WERI-Rb-1 (cell line): ENCODE measurements around the gene TMX4.

ENCODE experiments used
- DNase-seq: peaks from one replicate; pipeline ENCODE4 v3.0.0-alpha.2; 2020
- H3K27ac ChIP-seq: fragments of 250-450 bp; sonication (Bioruptor Pico); 2 replicates; pipeline ENCODE4 v1.5.1; 2020; ENCODE audit warnings: mild to moderate bottlenecking, moderate library complexity
- H3K27me3 ChIP-seq: fragments of 250-450 bp; sonication (Bioruptor Pico); 2 replicates; pipeline ENCODE4 v1.5.1; 2021; ENCODE audit warnings: mild to moderate bottlenecking, low read depth, moderate library complexity; ENCODE audit not compliant: insufficient read depth, severe bottlenecking
- H3K36me3 ChIP-seq: fragments of 250-450 bp; sonication (Bioruptor Pico); 2 replicates; pipeline ENCODE4 v1.5.1; 2020; ENCODE audit warnings: mild to moderate bottlenecking, moderate library complexity
- H3K4me3 ChIP-seq: 2 replicates; pipeline ENCODE4 v1.5.1; 2011; ENCODE audit warnings: low read depth, mild to moderate bottlenecking, control low read depth, low read length
- H3K9me3 ChIP-seq: fragments of 250-450 bp; sonication (Bioruptor Pico); 2 replicates; pipeline ENCODE4 v1.5.1; 2021; ENCODE audit warnings: mild to moderate bottlenecking, moderate library complexity; ENCODE audit not compliant: severe bottlenecking
- CTCF ChIP-seq: IDR thresholded peaks from 2 replicates; pipeline ENCODE4 v1.5.1; 2011; ENCODE audit warnings: low read depth, mild to moderate bottlenecking, control low read depth, inconsistent platforms, low read length

The TMX4 gene

GRCh38 chr20:8019246-8019997, at the start of gene TMX4:
Gene TMX4, minus strand, starts transcription at chr20:8019761. Its CDS starts 148 bp downstream, at chr20:8019613.
- no peaks in the 10 kb centered on the region for H3K9me3 ChIP-seq
- H3K27ac ChIP-seq = peak within 1 kb of the TSS; percentile 95

GRCh38 chr20:8067082-8067481, 47.5 kb upstream of the TMX4 start:
- TF ChIP-seq CTCF = no peak
- Histone ChIP-seq H3K36me3 (no peaks in the 10 kb centered on the region), H3K4me3 (no peak overlapping the region), H3K9me3 (no peaks in the 10 kb centered on the region), H3K27me3 (no peaks in the 10 kb centered on the region), H3K27ac (no peak overlapping the region)
- no peak for DNase-seq

More at GRCh38 chr20:8019246-8019997, at the start of gene TMX4:
- no peaks in the 10 kb centered on the region for H3K36me3 ChIP-seq
- H3K4me3 ChIP-seq = peak within 1 kb of the TSS; percentile 70
- DNase-seq = peak; percentile 98
- peak; percentile 56 for TF ChIP-seq CTCF
- H3K27me3 ChIP-seq = no peaks in the 10 kb centered on the region

GRCh38 chr20:8066662-8067061, 47.1 kb upstream of the TMX4 start:
- Histone ChIP-seq H3K27me3 (no peaks in the 10 kb centered on the region), H3K27ac (no peak overlapping the region), H3K36me3 (no peaks in the 10 kb centered on the region), H3K9me3 (no peaks in the 10 kb centered on the region), H3K4me3 (no peak overlapping the region)
- DNase-seq = no peak
- TF ChIP-seq CTCF = no peak

GRCh38 chr20:8065691-8066090, 46.1 kb upstream of the TMX4 start:
- Histone ChIP-seq H3K4me3 (no peak overlapping the region), H3K36me3 (no peaks in the 10 kb centered on the region), H3K9me3 (no peaks in the 10 kb centered on the region), H3K27me3 (no peaks in the 10 kb centered on the region), H3K27ac (no peak overlapping the region)
- no peak for TF ChIP-seq CTCF
- no peak for DNase-seq

GRCh38 chr20:8062756-8063155, 43.2 kb upstream of the TMX4 start:
- no peak for TF ChIP-seq CTCF
- Histone ChIP-seq H3K36me3 (no peaks in the 10 kb centered on the region), H3K27ac (no peak overlapping the region), H3K4me3 (no peak overlapping the region), H3K27me3 (no peaks in the 10 kb centered on the region), H3K9me3 (no peaks in the 10 kb centered on the region)
- DNase-seq = no peak
